NCI-H2081 (cell line): ENCODE measurements around the gene MICALL2.

Experiments
- DNase-seq, 2 experiments: peaks; one replicate each; lab custom pipeline; 2025; lab: John Stamatoyannopoulos, UW

MICALL2 gene

GRCh38 chr7:1433128-1433920 is 25.9 kb downstream of the MICALL2 start:
- no peak for DNase-seq

GRCh38 chr7:1432411-1433082 is 26.7 kb downstream of the MICALL2 start:
- DNase-seq, result peak; percentile 24 to 65

- DNase-seq, result no peak
Observed at GRCh38 chr7:1431634-1432380, 27.5 kb downstream of the MICALL2 start.

- DNase-seq, result no peak
Observed at GRCh38 chr7:1431226-1431625, 28.0 kb downstream of the MICALL2 start.

DNA sequence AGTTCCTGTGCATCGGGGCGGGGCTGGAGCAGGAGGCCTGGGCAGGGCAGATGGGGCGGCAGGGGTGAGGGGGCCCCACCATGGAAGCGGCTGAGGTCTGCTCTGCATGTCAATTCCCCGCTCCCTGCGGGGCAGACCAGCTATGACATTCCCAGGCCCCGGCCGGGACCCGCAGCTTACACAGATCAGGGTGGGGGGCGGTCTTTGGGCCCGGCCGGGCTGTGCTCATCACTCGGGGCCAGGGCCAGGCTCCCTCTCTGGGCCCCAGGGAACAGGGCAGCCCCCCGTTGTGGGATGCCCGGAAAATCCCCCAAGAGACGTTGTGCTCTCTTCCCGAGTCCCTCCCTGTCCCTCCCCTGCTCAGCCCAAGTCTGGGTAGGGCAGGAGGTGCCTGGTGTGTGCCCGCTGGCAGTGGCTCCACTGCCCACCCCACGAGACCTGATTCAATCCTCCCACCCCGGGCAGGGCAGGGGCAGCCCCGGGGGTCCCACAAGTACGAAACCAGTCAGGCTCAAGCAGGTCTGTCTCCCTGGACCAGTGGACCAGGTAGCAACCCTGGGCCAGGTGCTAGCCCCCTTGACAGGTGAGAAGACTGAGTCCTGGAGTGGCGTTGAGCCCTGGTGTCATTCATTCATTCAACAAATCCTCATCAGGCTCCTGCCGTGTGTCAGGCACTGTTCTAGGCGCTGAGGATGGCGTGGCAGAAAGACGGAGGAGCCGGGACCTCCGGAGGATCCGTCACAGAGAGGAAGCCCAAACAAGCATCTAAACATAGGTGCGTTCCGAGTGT is 29.0 kb downstream of the MICALL2 start:
- DNase-seq, result no peak

GRCh38 chr7:1428941-1429501 is 30.2 kb downstream of the MICALL2 start:
- no peak for DNase-seq

GRCh38 chr7:1427064-1427657 is 32.1 kb downstream of the MICALL2 start:
- no peak for DNase-seq

- no peak for DNase-seq
Observed at GRCh38 chr7:1426474-1426873, 32.8 kb downstream of the MICALL2 start.

- no peak for DNase-seq
Observed at GRCh38 chr7:1425292-1426136, 33.8 kb downstream of the MICALL2 start.

GRCh38 chr7:1424041-1424440 is 35.2 kb downstream of the MICALL2 start:
- DNase-seq, result no peak

DNA sequence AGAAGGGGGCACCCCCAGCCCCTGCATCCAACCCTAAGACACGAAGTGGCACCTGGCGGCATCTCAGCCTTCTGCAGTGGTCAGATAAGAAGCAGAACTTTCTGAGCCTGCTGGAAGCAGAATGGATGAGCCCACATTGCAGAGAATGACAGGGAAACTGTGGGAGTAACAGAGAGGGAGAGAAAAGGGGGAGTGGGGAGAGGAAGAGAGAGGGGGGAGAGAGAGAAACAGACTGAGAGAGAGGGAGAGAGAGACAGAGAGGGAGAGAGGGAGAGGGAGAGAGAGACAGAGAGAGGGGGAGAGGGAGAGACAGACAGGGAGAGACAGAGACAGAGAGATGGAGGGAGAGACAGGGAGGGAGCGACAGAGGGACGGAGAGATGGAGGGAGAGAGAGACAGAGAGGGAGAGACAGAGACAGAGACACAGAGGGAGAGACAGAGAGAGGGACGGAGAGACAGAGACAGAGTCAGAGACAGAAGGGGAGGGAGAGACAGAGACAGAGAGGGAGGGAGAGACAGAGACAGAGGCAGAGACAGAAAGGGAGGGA is 35.9 kb downstream of the MICALL2 start:
- no peak for DNase-seq

DNA sequence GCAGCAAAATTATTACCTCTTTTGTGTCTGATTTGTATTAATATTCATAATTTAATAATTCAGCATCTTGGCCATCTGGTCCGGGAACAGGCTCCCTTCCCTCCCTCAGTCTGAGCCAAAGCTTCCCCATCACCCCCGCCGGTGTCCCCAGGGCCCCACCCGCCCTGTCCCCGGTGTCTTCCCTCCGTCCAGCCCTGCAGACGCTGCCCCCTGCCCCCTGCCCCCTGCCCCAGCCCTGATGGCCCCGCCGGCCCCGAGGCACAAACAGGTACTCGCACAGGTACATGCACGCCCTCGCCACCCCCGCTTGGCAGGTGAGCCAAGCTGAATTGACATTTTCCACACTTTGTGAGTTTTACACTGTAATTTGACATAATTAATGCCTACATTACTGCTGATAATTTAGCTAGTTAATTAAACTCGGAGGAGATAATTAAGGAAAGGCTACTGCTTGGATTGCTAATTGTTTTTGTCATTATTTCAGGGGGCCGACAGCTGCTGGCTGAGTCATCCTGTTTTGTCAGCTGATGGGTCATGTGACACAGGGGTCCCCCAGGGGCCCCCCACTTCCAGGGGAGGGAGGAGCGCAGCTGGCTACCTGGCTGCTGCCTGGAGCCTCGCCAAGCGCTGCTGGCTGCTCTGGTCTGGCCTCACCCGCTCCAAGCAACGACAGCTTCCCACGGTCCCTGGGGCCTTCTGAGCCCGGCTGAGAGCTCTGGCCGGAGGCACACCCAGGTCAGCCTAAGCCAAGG is 36.6 kb downstream of the MICALL2 start:
- peak; percentile 91 to 96 for DNase-seq

DNA sequence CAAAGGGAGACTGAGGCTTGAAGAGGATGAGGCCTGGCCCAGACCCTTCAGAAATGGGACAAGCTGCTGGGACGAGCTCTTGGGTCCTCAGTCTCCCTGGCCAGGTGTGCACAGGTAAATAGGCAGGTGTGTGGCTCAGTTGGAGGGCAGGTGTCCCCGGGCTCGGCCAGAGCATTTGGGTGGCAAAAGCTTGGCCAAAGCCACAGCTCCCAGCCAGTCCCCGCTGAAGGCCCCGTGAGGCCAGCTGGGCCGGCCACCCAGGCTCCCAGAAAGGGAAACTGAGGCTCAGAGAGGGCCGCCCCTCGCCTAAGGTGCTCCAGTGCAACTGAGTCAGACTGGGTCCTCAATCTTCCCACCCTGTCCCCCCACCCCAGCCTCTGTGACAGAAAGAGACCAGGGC is 37.3 kb downstream of the MICALL2 start:
- no peak for DNase-seq

GRCh38 chr7:1421020-1421790 is 38.1 kb downstream of the MICALL2 start:
- no peak for DNase-seq

GRCh38 chr7:1419688-1420087 is 39.6 kb downstream of the MICALL2 start:
- no peak for DNase-seq

DNA sequence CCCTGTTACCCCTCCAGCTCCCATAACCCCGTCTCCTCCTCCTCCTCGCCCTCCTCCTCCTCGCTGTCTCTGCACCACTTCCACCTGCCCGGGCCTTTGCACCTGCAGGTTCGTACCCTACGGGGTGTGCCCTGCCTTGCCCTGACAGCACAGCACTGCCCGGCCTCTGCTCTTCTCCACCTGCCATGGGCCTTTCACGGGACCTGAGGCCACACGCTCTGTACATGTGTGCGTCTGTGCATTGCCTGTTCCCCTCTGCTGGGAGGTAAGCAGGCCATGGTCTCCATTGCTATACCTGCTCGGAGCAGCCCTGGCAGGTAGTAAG is 40.0 kb downstream of the MICALL2 start:
- no peak for DNase-seq

- peak in 1 of 2 experiments; percentile 69 for DNase-seq
Observed at GRCh38 chr7:1418505-1419309, 40.6 kb downstream of the MICALL2 start.
